HL-60 (cell line): Measurements from ENCODE around the gene AP3S2.

Experiments
- DNase-seq, 2 experiments: peaks; one replicate each; pipeline ENCODE4 v3.0.0-alpha.2; 2010 to 2020; ENCODE audit warnings: low read depth in 1 of 2, low spot score in 1 of 2
- H3K27ac ChIP-seq: fragments of 250-450 bp; sonication (Bioruptor Pico); replicated peaks from 2 replicates; pipeline ENCODE4 v1.5.1; 2020; ENCODE audit warnings: mild to moderate bottlenecking, moderate library complexity
- H3K27me3 ChIP-seq: fragments of 250-450 bp; sonication (Bioruptor Pico); 2 replicates; pipeline ENCODE4 v1.5.1; 2021; ENCODE audit warnings: mild to moderate bottlenecking, moderate library complexity; ENCODE audit not compliant: insufficient read depth, poor library complexity, severe bottlenecking
- H3K4me3 ChIP-seq: replicated peaks from 2 replicates; pipeline ENCODE4 v1.5.1; 2011; ENCODE audit warnings: mild to moderate bottlenecking, control low read depth, low read length; ENCODE audit not compliant: insufficient read depth
- GABPA ChIP-seq: IDR thresholded peaks from 2 replicates; pipeline ENCODE4 v1.6.1; 2012; ENCODE audit warnings: low read depth
- POLR2AphosphoS5 ChIP-seq: IDR thresholded peaks from 2 replicates; pipeline ENCODE4 v1.6.1; 2012; ENCODE audit warnings: low read depth
- SPI1 ChIP-seq: IDR thresholded peaks from 2 replicates; pipeline ENCODE4 v1.6.1; 2012; ENCODE audit warnings: low read depth, mild to moderate bottlenecking, borderline replicate concordance
- TF ChIP-seq, protein P1 (sequence below): IDR thresholded peaks from one replicate; pipeline ENCODE4 v1.5.1; 2011; ENCODE audit warnings: low read length, control low read depth, inconsistent platforms; ENCODE audit not compliant: insufficient read depth
- TF ChIP-seq, protein P2 (sequence below): IDR thresholded peaks from 2 replicates; pipeline ENCODE4 v1.6.1; 2012; ENCODE audit warnings: low read depth; ENCODE audit not compliant: insufficient replicate concordance

AP3S2 gene

DNA sequence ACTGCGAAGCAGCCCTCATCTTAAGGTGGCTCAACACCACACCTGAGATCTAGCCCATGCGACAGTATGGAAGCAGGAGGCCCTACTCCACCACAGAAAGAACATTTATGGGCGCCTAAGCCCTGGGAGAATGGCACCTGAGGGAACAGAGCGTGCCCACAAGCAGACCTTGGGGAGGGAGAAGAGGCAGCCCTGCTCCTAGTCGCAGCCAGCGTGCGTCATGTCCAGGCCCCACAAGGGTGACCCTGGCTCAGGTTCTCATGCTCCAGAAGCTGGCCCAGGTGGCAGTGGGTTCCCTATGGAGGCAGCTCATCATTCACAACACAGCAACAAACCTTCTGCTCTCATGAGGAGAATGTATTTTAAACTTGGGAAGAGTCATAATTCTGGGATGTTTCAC lies 59.8 kb downstream of the AP3S2 start:
- Histone ChIP-seq H3K27ac (no peak overlapping the region), H3K27me3 (no peaks in the 10 kb centered on the region)

DNA sequence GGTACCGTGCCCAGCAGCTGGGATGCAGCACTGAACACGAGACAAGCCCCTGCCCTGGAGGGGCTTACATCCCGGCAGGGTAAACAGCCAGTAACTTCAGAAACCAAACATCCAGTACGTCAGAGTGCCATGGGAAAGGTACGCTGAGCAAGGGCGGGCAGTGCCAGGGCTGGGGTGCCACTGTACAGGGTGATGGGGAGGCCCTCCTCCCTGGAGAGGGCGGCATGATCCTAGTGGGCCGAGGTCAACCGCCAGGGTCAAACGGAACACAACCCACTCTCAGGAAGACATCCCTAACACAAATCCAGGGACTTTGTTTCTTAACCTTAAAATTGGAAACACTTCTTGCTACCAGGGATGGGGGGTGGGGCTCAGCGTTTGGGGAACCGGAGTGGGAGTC lies 63.2 kb downstream of the AP3S2 start:
- TF ChIP-seq SPI1 (no peak), POLR2AphosphoS5 (no peak), GABPA (no peak)
- TF ChIP-seq, protein P1, sequence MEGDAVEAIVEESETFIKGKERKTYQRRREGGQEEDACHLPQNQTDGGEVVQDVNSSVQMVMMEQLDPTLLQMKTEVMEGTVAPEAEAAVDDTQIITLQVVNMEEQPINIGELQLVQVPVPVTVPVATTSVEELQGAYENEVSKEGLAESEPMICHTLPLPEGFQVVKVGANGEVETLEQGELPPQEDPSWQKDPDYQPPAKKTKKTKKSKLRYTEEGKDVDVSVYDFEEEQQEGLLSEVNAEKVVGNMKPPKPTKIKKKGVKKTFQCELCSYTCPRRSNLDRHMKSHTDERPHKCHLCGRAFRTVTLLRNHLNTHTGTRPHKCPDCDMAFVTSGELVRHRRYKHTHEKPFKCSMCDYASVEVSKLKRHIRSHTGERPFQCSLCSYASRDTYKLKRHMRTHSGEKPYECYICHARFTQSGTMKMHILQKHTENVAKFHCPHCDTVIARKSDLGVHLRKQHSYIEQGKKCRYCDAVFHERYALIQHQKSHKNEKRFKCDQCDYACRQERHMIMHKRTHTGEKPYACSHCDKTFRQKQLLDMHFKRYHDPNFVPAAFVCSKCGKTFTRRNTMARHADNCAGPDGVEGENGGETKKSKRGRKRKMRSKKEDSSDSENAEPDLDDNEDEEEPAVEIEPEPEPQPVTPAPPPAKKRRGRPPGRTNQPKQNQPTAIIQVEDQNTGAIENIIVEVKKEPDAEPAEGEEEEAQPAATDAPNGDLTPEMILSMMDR, result no peak
- TF ChIP-seq, protein P2, sequence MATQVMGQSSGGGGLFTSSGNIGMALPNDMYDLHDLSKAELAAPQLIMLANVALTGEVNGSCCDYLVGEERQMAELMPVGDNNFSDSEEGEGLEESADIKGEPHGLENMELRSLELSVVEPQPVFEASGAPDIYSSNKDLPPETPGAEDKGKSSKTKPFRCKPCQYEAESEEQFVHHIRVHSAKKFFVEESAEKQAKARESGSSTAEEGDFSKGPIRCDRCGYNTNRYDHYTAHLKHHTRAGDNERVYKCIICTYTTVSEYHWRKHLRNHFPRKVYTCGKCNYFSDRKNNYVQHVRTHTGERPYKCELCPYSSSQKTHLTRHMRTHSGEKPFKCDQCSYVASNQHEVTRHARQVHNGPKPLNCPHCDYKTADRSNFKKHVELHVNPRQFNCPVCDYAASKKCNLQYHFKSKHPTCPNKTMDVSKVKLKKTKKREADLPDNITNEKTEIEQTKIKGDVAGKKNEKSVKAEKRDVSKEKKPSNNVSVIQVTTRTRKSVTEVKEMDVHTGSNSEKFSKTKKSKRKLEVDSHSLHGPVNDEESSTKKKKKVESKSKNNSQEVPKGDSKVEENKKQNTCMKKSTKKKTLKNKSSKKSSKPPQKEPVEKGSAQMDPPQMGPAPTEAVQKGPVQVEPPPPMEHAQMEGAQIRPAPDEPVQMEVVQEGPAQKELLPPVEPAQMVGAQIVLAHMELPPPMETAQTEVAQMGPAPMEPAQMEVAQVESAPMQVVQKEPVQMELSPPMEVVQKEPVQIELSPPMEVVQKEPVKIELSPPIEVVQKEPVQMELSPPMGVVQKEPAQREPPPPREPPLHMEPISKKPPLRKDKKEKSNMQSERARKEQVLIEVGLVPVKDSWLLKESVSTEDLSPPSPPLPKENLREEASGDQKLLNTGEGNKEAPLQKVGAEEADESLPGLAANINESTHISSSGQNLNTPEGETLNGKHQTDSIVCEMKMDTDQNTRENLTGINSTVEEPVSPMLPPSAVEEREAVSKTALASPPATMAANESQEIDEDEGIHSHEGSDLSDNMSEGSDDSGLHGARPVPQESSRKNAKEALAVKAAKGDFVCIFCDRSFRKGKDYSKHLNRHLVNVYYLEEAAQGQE, result no peak
- no peak for DNase-seq
- H3K27ac ChIP-seq, result no peak overlapping the region
- no peak overlapping the region for H3K4me3 ChIP-seq
- H3K27me3 ChIP-seq, result no peaks in the 10 kb centered on the region

More for the DNA sequence above, 59.8 kb downstream of the AP3S2 start:
- TF ChIP-seq, protein P1, result no peak
- no peak for TF ChIP-seq SPI1
- no peak for DNase-seq
- no peak overlapping the region for H3K4me3 ChIP-seq

DNA sequence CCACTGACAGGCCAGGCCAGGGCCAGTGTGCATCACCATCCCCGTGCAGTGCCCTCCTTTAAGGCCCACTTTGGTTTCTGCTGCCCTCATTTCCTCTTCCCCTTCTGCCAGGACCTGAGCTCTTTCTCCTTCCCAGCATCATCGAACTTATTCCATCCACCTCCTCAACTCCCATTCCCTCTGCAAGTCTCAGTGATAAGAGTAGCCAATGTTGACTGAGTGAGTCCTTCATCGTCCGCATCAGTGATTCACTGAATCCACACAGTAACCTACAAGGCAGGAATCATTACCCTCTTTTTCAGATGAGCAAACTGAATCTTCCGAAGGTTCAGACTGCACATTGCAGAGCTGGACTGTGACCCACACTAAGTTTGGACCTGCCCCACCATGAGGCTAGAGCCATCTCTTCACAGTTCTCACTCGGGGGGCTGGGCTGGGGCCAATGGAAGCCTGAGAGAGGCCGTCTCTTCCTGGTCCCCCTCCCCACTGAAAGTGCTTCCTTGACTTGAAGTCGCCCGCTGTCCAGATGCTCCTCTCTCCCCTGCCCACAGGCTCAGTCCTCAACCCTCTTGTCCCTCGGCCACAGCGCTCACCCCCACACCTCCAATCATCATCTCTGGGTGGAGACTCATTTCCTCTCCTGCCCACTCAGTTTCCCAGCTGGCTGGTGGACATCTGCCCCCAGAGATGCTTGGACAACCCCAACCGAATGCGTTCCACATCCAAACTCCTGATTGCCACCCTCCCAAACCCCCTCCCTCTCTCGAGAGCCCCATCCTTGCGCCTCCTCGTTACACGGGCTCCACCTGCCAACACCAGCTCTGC lies 64.0 kb downstream of the AP3S2 start:
- no peak overlapping the region for H3K27ac ChIP-seq
- TF ChIP-seq POLR2AphosphoS5 (no peak), GABPA (no peak), SPI1 (no peak)
- TF ChIP-seq, protein P1, result no peak
- TF ChIP-seq, protein P2, result no peak
- no peak for DNase-seq
- no peak overlapping the region for H3K4me3 ChIP-seq
- no peaks in the 10 kb centered on the region for H3K27me3 ChIP-seq

DNA sequence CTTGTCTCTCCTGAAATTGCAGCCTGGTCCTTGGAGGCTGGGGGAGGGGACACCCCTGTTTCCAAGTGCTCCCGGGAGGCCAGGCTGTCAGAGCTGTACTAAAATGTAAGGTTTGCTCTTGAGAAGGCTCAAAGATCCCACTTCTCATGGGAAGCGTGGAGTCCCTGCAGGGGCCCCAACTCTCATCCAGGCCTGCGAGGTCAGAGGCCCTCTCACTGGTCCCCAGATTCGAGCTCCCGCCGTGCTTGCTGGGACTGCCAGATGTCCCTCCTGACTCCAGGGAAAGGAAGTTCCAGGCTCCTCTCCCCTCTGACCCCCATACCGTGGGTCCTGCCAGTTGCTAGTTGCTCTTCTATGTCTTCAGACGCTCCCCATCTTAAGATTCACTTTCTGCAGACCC lies 64.6 kb downstream of the AP3S2 start:
- H3K4me3 ChIP-seq, result no peak overlapping the region
- TF ChIP-seq, protein P1, result no peak
- TF ChIP-seq POLR2AphosphoS5, result no peak
- TF ChIP-seq, protein P2, result no peak
- no peak for TF ChIP-seq SPI1
- no peak for TF ChIP-seq GABPA
- no peak overlapping the region for H3K27ac ChIP-seq

More for the DNA sequence above, 64.6 kb downstream of the AP3S2 start:
- H3K27me3 ChIP-seq, result no peaks in the 10 kb centered on the region
- DNase-seq, result no peak
